Raji (cell line): Measurements from ENCODE around the gene PARVB.

ENCODE experiments used
- POLR2A ChIP-seq: IDR thresholded peaks from 2 replicates; pipeline ENCODE4 v1.6.1; 2011; ENCODE audit warnings: low read depth, low read length, control low read depth; ENCODE audit not compliant: insufficient read depth

The PARVB gene

GRCh38 chr22:43994006-43994405 is 30.1 kb upstream of the PARVB start:
- no peak for TF ChIP-seq POLR2A

- TF ChIP-seq POLR2A: no peak
Observed at GRCh38 chr22:43994416-43994815, 29.7 kb upstream of the PARVB start.

- TF ChIP-seq POLR2A: no peak
Observed at GRCh38 chr22:43995057-43995685, 28.9 kb upstream of the PARVB start.

GRCh38 chr22:43995798-43996169 is 28.3 kb upstream of the PARVB start:
- TF ChIP-seq POLR2A: no peak

- TF ChIP-seq POLR2A: no peak
Observed at GRCh38 chr22:43996170-43996980, 27.7 kb upstream of the PARVB start.

- TF ChIP-seq POLR2A: no peak
Observed at GRCh38 chr22:43996981-43997265, 27.2 kb upstream of the PARVB start.

GRCh38 chr22:43998679-43999264 is 25.3 kb upstream of the PARVB start:
- no peak for TF ChIP-seq POLR2A

GRCh38 chr22:43999378-43999777 is 24.7 kb upstream of the PARVB start:
- TF ChIP-seq POLR2A: no peak

- no peak for TF ChIP-seq POLR2A
Observed at GRCh38 chr22:44000123-44000522, 24.0 kb upstream of the PARVB start.

- no peak for TF ChIP-seq POLR2A
Observed at GRCh38 chr22:44001521-44001920, 22.6 kb upstream of the PARVB start.

- no peak for TF ChIP-seq POLR2A
Observed at GRCh38 chr22:44002324-44002723, 21.8 kb upstream of the PARVB start.

- TF ChIP-seq POLR2A: no peak
Observed at GRCh38 chr22:44002997-44003396, 21.1 kb upstream of the PARVB start.

- no peak for TF ChIP-seq POLR2A
Observed at GRCh38 chr22:44003405-44004103, 20.5 kb upstream of the PARVB start.

- no peak for TF ChIP-seq POLR2A
Observed at GRCh38 chr22:44004104-44004460, 20.0 kb upstream of the PARVB start.

GRCh38 chr22:44005524-44005923 is 18.6 kb upstream of the PARVB start:
- no peak for TF ChIP-seq POLR2A

GRCh38 chr22:44012162-44012561 is 11.9 kb upstream of the PARVB start:
- TF ChIP-seq POLR2A: no peak
